ENCODE data around the gene DEGS1.
"Not testable (repeated sequence)": the region's sequence is repeated elsewhere in the genome, so short reads cannot be mapped to it uniquely, and the experiment has no call there.

Gene DEGS1

GRCh38 chr1:224205438-224205840 is 22.4 kb downstream of the DEGS1 start:
- no peak for TF ChIP-seq CTCF (IDR thresholded peaks at IDR 0.05; ENCODE audit: borderline replicate concordance, control extremely low read depth, extremely low read depth, insufficient read depth, missing control alignments)
- in situ Hi-C loops (cut with MboI; ENCODE audit: low sequenced_read_pairs, unreplicated experiment): no loop called here
- no peak for DNase-seq (ENCODE audit: low spot score)

GRCh38 chr1:224205931-224206538 is 23.0 kb downstream of the DEGS1 start:
- DNase-seq (ENCODE audit: low spot score); in situ Hi-C loops (cut with MboI; ENCODE audit: low sequenced_read_pairs, unreplicated experiment): not testable (repeated sequence)

- no peak for TF ChIP-seq CTCF (IDR thresholded peaks at IDR 0.05; ENCODE audit: borderline replicate concordance, control extremely low read depth, extremely low read depth, insufficient read depth, missing control alignments)
- DNase-seq (ENCODE audit: low spot score): no peak
- in situ Hi-C loops (cut with MboI; ENCODE audit: low sequenced_read_pairs, unreplicated experiment): no loop called here
Measured at GRCh38 chr1:224211206-224211962, 28.3 kb downstream of the DEGS1 start.

- in situ Hi-C loops (cut with MboI; ENCODE audit: low sequenced_read_pairs, unreplicated experiment): no loop called here
- DNase-seq (ENCODE audit: low spot score): no peak
- no peak for TF ChIP-seq CTCF (IDR thresholded peaks at IDR 0.05; ENCODE audit: borderline replicate concordance, control extremely low read depth, extremely low read depth, insufficient read depth, missing control alignments)
Measured at GRCh38 chr1:224212618-224213061, 29.6 kb downstream of the DEGS1 start.

- no peak for DNase-seq (ENCODE audit: low spot score)
- in situ Hi-C loops (cut with MboI; ENCODE audit: low sequenced_read_pairs, unreplicated experiment): no loop called here
- no peak for TF ChIP-seq CTCF (IDR thresholded peaks at IDR 0.05; ENCODE audit: borderline replicate concordance, control extremely low read depth, extremely low read depth, insufficient read depth, missing control alignments)
Measured at GRCh38 chr1:224213438-224214119, 30.5 kb downstream of the DEGS1 start.

- no peak for TF ChIP-seq CTCF (IDR thresholded peaks at IDR 0.05; ENCODE audit: borderline replicate concordance, control extremely low read depth, extremely low read depth, insufficient read depth, missing control alignments)
- in situ Hi-C loops (cut with MboI; ENCODE audit: low sequenced_read_pairs, unreplicated experiment): no loop called here
- DNase-seq (ENCODE audit: low spot score): no peak
Measured at GRCh38 chr1:224216382-224216781, 33.3 kb downstream of the DEGS1 start.
